GM12872 (cell line): ENCODE data around the gene CNR2.

Experiments
- TF ChIP-seq, protein P1 (sequence below): IDR thresholded peaks from 3 replicates; pipeline ENCODE4 v1.5.1; 2011; ENCODE audit warnings: low read depth, mild to moderate bottlenecking, low read length, moderate library complexity; ENCODE audit not compliant: insufficient read depth

CNR2 gene

DNA sequence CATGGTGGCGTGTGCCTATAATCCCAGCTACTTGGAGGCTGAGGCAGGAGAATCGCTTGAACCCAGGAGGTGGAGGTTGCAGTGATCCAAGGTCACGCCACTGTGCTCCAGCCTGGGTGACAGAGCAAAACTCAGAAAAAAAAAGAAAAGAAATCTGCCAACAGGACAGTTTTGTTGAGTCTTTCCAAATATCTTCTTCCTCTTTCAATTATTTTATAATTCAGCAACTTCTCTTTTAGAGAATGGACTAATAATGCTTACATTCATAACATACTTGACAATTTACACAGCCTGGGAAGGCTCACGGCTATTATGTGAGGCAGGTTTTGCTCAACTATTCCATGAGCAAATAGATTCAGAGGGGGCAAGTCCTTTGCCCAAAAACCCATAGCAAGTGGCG lies 18.1 kb downstream of the CNR2 start:
- TF ChIP-seq, protein P1, sequence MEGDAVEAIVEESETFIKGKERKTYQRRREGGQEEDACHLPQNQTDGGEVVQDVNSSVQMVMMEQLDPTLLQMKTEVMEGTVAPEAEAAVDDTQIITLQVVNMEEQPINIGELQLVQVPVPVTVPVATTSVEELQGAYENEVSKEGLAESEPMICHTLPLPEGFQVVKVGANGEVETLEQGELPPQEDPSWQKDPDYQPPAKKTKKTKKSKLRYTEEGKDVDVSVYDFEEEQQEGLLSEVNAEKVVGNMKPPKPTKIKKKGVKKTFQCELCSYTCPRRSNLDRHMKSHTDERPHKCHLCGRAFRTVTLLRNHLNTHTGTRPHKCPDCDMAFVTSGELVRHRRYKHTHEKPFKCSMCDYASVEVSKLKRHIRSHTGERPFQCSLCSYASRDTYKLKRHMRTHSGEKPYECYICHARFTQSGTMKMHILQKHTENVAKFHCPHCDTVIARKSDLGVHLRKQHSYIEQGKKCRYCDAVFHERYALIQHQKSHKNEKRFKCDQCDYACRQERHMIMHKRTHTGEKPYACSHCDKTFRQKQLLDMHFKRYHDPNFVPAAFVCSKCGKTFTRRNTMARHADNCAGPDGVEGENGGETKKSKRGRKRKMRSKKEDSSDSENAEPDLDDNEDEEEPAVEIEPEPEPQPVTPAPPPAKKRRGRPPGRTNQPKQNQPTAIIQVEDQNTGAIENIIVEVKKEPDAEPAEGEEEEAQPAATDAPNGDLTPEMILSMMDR, result no peak

DNA sequence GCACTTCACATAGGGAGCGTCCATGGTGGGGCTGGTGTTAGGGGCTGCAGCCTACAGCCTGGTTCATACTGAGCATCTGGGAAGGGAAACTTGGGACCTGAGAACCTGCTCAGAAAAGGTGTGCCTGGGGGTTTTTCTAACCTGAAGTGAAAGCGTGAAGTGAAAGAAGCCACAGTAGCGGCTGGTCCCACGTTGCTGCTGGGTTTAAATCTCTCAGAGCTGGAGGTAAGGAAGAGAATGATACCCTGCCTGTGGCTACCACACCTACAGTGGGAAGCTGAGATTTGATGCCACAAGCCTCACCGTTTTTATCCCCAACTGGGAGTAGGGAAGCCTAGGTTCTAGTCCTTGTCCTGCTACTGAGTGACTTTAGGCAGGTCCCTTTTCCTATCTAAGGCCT lies 24.1 kb downstream of the CNR2 start:
- TF ChIP-seq, protein P1, result no peak

DNA sequence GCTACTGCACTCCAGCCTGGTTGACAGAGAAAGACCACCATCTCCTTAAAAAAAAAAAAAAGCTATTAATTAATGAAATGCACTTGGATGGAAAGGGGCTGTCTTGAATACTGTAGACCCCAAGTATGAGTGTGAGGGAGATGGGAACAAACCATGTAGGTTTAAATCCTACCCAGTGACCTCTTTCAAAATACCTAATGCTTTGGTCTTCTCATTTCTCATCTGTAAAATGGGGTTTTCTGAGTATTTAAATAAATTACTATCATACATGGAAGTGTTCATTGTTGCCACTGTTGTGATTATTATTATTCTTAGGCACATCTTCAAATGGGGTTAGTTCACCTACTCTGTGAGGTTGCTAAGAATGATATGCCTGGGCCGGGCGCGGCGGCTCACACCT lies 27.9 kb downstream of the CNR2 start:
- TF ChIP-seq, protein P1, result no peak

DNA sequence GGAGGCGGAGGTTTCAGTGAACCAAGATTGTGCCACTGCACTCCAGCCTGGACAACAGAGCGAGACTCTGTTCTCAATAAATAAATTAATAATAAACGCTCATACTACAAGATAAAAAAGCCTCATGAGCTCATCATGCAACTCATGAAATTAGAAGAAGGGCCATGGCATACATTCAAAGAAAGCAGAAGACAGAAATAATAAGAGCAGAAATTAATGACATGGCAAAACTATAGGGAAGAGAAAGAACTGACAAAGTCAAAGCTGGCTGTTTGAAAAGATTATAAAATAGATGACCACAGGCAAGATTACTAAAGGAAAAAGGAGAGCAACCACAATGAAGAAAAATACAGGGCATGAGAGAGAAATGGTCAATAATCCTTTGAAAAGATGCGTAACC lies 30.4 kb downstream of the CNR2 start:
- TF ChIP-seq, protein P1, result no peak

DNA sequence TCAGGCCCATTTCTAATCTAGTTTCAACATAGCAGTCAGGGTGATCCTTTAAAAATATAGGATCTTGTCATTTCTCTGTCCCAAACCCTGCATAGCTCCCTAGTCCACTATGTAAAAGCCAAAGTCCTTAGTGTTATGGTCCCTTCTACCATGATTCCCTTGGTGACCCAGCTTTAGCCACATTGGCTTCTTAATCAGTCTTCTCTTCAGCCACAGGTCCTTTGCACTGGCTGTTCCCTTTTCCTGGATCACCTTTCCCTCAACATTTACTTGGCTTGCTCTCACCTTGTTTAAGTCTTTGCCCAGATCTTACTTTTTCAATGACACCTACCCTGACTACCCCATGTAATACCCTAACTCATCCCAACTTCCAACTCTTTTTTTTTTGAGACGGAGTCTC lies 33.4 kb downstream of the CNR2 start:
- TF ChIP-seq, protein P1, result no peak

DNA sequence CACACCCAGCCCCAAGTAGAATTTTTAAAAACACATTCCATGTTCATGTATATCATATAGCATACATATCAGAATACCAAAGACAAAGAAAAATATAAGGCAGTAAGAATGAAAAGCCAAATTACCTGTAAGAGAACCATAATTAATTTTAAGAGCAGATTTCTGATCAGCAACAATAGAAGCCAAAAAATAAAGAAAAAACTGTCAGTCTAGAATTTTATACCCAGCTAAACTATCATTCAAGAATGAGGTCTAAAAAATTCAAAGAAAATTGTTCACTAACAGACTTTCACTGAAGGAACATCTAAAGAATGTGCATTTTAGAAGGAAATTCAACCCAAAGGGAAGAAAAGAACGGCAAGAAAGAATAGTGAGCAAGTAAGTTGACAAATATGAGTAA lies 34.5 kb downstream of the CNR2 start:
- TF ChIP-seq, protein P1, result no peak

DNA sequence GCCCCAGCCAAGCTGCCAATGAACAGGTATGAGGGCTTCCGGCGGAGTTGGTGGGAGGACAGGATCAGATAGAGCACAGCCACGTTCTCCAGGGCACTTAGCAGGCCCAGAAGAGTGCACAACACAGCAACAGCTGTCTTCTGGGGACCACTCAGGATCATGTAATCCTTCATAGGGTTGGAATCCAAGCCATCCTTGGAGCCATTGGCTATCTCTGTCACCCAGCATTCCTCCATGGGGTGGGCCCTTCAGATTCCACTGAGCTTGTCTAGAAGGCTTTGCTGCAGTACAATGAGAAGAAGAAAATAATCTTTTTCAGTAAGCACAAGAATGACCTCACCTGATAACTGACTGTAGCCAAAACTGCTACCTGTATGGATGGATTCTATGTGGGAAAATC lies 37.8 kb downstream of the CNR2 start:
- TF ChIP-seq, protein P1, result no peak

DNA sequence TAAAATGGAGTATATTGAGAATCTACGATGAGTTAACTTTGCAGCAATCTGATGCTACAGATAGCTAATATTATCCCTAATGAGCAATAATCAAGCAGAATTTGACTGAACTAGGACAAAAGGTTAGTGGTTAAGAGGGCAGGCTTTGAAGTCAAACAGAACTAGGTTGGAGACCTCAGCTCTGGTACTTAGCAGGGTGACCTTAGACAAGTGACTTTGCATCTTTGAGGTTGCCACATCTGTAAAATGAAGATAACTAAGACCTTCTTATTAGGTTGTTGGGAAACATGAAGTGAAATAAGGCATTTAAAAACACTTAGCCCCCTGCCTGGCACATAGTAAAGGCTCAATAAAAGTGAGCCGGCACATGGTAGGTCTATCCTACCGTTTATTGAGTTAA lies 40.7 kb downstream of the CNR2 start:
- TF ChIP-seq, protein P1, result no peak
